HCT116 (cell line): ENCODE data around the gene RGL2.

Experiments used
- CTCF ChIP-seq, 3 experiments: fragments of 200-600 bp in 1 of 3; sonication (generic) in 1 of 3; IDR thresholded peaks in 2 of 3; conservative IDR thresholded peaks in 1 of 3; 2 replicates each; pipeline ENCODE4 v1.5.1; 2012 to 2017; ENCODE audit warnings: low read depth in 2 of 3, low read length in 2 of 3, antibody characterized with exemption in 1 of 3, borderline replicate concordance in 1 of 3, control low read depth in 1 of 3, mild to moderate bottlenecking in 1 of 3, mixed read lengths in 1 of 3, mixed run types in 1 of 3, moderate library complexity in 1 of 3; ENCODE audit not compliant: insufficient read depth in 1 of 3
- POLR2AphosphoS5 ChIP-seq: IDR thresholded peaks from 2 replicates; pipeline ENCODE4 v1.6.1; 2011; ENCODE audit warnings: mild to moderate bottlenecking, low read depth, low read length, moderate library complexity

GRCh38 chr6:33276864-33277662, 21.7 kb downstream of the RGL2 start, which contains the start of gene B3GALT4:
- peak in 2 of 3 experiments; percentile 46 to 63; a peak in 4 of 6 replicates for TF ChIP-seq CTCF (IDR thresholded peaks at IDR 0.05 in 2 of 3, conservative IDR thresholded peaks at IDR 0.05 in 1 of 3; ENCODE audit: borderline replicate concordance in 1 of 3, insufficient read depth in 1 of 3, low read depth in 2 of 3, low read length in 2 of 3)
- TF ChIP-seq POLR2AphosphoS5 = peak; percentile 95
